Astrocyte (in vitro differentiated cells and primary cell): ENCODE measurements around the gene GOT1.

Experiments used
- CTCF ChIP-seq: IDR thresholded peaks from 2 replicates; pipeline ENCODE4 v1.5.1; 2011; ENCODE audit warnings: low read depth, mild to moderate bottlenecking, inconsistent platforms, low read length, moderate library complexity; ENCODE audit not compliant: insufficient read depth
- EZH2 ChIP-seq: IDR thresholded peaks from 2 replicates; pipeline ENCODE4 v1.6.1; 2012; ENCODE audit warnings: mild to moderate bottlenecking, low read length, inconsistent platforms; ENCODE audit not compliant: insufficient read depth

- TF ChIP-seq CTCF (no peak), EZH2 (no peak)
Measured at GRCh38 chr10:99394256-99394655, 36.2 kb downstream of the GOT1 start.
